Suprapubic skin (tissue), 4 donors: ENCODE results near the gene GLOD4. TPM values are rescaled to one million over a fixed set of nuclear protein-coding genes. Genes with fewer than 3 reads are reported as not detected.
"Not testable (repeated sequence)": the region's sequence is repeated elsewhere in the genome, so short reads cannot be mapped to it uniquely, and the experiment has no call there.

Experiments
- DNase-seq, 2 donors: peaks; one replicate each; pipeline ENCODE4 v3.0.0-alpha.2; 2019; ENCODE audit warnings: low spot score in 2 of 2
- H3K27ac ChIP-seq: fragments of 200-600 bp; sonication (generic); one replicate; pipeline ENCODE4 v1.5.1; 2019
- H3K27me3 ChIP-seq: fragments of 200-600 bp; sonication (generic); one replicate; pipeline ENCODE4 v1.5.1; 2019
- H3K36me3 ChIP-seq: fragments of 200-600 bp; sonication (generic); one replicate; pipeline ENCODE4 v1.5.1; 2019
- H3K4me1 ChIP-seq: fragments of 200-600 bp; sonication (generic); one replicate; pipeline ENCODE4 v1.5.1; 2019
- H3K4me3 ChIP-seq: fragments of 200-600 bp; sonication (generic); one replicate; pipeline ENCODE4 v1.5.1; 2019; ENCODE audit warnings: mild to moderate bottlenecking
- H3K9me3 ChIP-seq: fragments of 200-600 bp; sonication (generic); one replicate; pipeline ENCODE4 v1.5.1; 2019
- CTCF ChIP-seq, 2 donors: fragments of 200-600 bp in 1 of 2; fragments of 450-650 bp in 1 of 2; sonication (generic) in 1 of 2; IDR thresholded peaks; one replicate each; pipeline ENCODE4 v1.5.1; 2016 to 2019; ENCODE audit warnings: antibody characterized with exemption in 2 of 2, mild to moderate bottlenecking in 1 of 2, moderate library complexity in 1 of 2
- EP300 ChIP-seq: sonication (generic); formaldehyde crosslinking; IDR thresholded peaks from one replicate; pipeline ENCODE4 v1.6.1; 2017; ENCODE audit warnings: antibody characterized with exemption
- POLR2A ChIP-seq, 2 donors: fragments of 450-650 bp; IDR thresholded peaks; one replicate each; pipeline ENCODE4 v1.6.1; 2017; ENCODE audit warnings: antibody characterized with exemption in 2 of 2, mild to moderate bottlenecking in 2 of 2, moderate library complexity in 2 of 2
- POLR2AphosphoS5 ChIP-seq, 3 donors: sonication (generic); formaldehyde crosslinking; IDR thresholded peaks; one replicate each; pipeline ENCODE4 v1.6.1; 2017; ENCODE audit warnings: antibody characterized with exemption in 3 of 3
- WGBS: methylation state at CpG from one replicate; pipeline ENCODE4 v1.1.5; 2018; 5-methylcytosine and 5-hydroxymethylcytosine counted together
- total RNA-seq, 4 donors: library from RNA; depleted of rRNA; stranded (reverse); fragments of >200 nt; gene quantifications; one replicate each; pipeline ENCODE4 v1.1.0, GENCODE V29; 2016

The GLOD4 gene
- total RNA-seq, 4 donors from 2014 or later: 58.9 to 102 (median 72.1) TPM

GRCh38 chr17:773467-774312 lies 8.4 kb downstream of the GLOD4 start:
- WGBS: 76% methylated on average over 14 of the region's 14 CpGs
- no peak for TF ChIP-seq CTCF (IDR thresholded peaks at IDR 0.05)
- no peak for TF ChIP-seq POLR2A (IDR thresholded peaks at IDR 0.05)
- no peak for TF ChIP-seq EP300
- no peak for TF ChIP-seq POLR2AphosphoS5 (IDR thresholded peaks at IDR 0.05)
- H3K4me3 ChIP-seq: no peak overlapping the region
- no peak overlapping the region for H3K27ac ChIP-seq
- DNase-seq: no peak
- H3K9me3 ChIP-seq: no peaks in the 10 kb centered on the region
- peaks cover 96% of the 10 kb centered on the region for H3K36me3 ChIP-seq
- no peaks in the 10 kb centered on the region for H3K27me3 ChIP-seq
- no peaks in the 10 kb centered on the region for H3K4me1 ChIP-seq

GRCh38 chr17:773016-773415 lies 9.1 kb downstream of the GLOD4 start:
- WGBS: 80% methylated on average over 5 of the region's 5 CpGs
- DNase-seq: no peak
- H3K4me1 ChIP-seq: no peaks in the 10 kb centered on the region
- no peaks in the 10 kb centered on the region for H3K27me3 ChIP-seq
- no peak overlapping the region for H3K27ac ChIP-seq
- H3K36me3 ChIP-seq: peaks cover 95% of the 10 kb centered on the region
- no peak overlapping the region for H3K4me3 ChIP-seq
- no peaks in the 10 kb centered on the region for H3K9me3 ChIP-seq
- TF ChIP-seq POLR2AphosphoS5 (IDR thresholded peaks at IDR 0.05) (no peak), POLR2A (IDR thresholded peaks at IDR 0.05) (no peak), EP300 (no peak), CTCF (IDR thresholded peaks at IDR 0.05) (no peak)

- WGBS: 74% methylated on average over 3 of the region's 3 CpGs
- no peak for TF ChIP-seq POLR2AphosphoS5 (IDR thresholded peaks at IDR 0.05)
- no peak for TF ChIP-seq EP300
- no peak for TF ChIP-seq CTCF (IDR thresholded peaks at IDR 0.05)
- no peak for TF ChIP-seq POLR2A (IDR thresholded peaks at IDR 0.05)
- Histone ChIP-seq H3K27ac (no peak overlapping the region), H3K9me3 (no peaks in the 10 kb centered on the region), H3K27me3 (no peaks in the 10 kb centered on the region), H3K4me3 (no peak overlapping the region), H3K36me3 (peaks cover 90% of the 10 kb centered on the region), H3K4me1 (no peaks in the 10 kb centered on the region)
- DNase-seq: no peak
These were observed 15.0 kb downstream of the GLOD4 start for GRCh38 chr17:767076-767475.

- 87% methylated on average over 9 of the region's 9 CpGs for WGBS
- Histone ChIP-seq H3K27ac (no peak overlapping the region), H3K36me3 (peaks cover 73% of the 10 kb centered on the region), H3K9me3 (no peaks in the 10 kb centered on the region), H3K27me3 (no peaks in the 10 kb centered on the region), H3K4me3 (no peak overlapping the region), H3K4me1 (no peaks in the 10 kb centered on the region)
- DNase-seq: no peak
- no peak for TF ChIP-seq CTCF (IDR thresholded peaks at IDR 0.05)
- no peak for TF ChIP-seq EP300
- no peak for TF ChIP-seq POLR2A (IDR thresholded peaks at IDR 0.05)
- no peak for TF ChIP-seq POLR2AphosphoS5 (IDR thresholded peaks at IDR 0.05)
These were observed 21.7 kb downstream of the GLOD4 start for GRCh38 chr17:760371-760770.

- Histone ChIP-seq H3K4me1 (no peaks in the 10 kb centered on the region), H3K4me3 (no peak overlapping the region), H3K36me3 (peaks cover 69% of the 10 kb centered on the region), H3K9me3 (no peaks in the 10 kb centered on the region), H3K27ac (no peak overlapping the region), H3K27me3 (no peaks in the 10 kb centered on the region)
- WGBS: 87% methylated on average over 5 of the region's 5 CpGs
- TF ChIP-seq POLR2A (IDR thresholded peaks at IDR 0.05): no peak
- TF ChIP-seq EP300: no peak
- no peak for TF ChIP-seq POLR2AphosphoS5 (IDR thresholded peaks at IDR 0.05)
- no peak for TF ChIP-seq CTCF (IDR thresholded peaks at IDR 0.05)
- no peak for DNase-seq
These were observed 22.1 kb downstream of the GLOD4 start for GRCh38 chr17:759964-760363.

- 51% methylated on average over 15 of the region's 15 CpGs for WGBS
- not testable (repeated sequence) for H3K27me3 ChIP-seq, DNase-seq, H3K27ac ChIP-seq, H3K9me3 ChIP-seq, H3K4me3 ChIP-seq
- H3K4me1 ChIP-seq: peaks cover 15% of the 10 kb centered on the region
- H3K36me3 ChIP-seq: peaks cover 38% of the 10 kb centered on the region
These were observed 26.0 kb downstream of the GLOD4 start for GRCh38 chr17:756010-756567.

GRCh38 chr17:755319-755961 lies 26.6 kb downstream of the GLOD4 start:
- WGBS: 89% methylated on average over 9 of the region's 9 CpGs
- not testable (repeated sequence) for H3K9me3 ChIP-seq, H3K27me3 ChIP-seq, H3K4me3 ChIP-seq, H3K27ac ChIP-seq, DNase-seq
- Histone ChIP-seq H3K4me1 (peaks cover 21% of the 10 kb centered on the region), H3K36me3 (peaks cover 31% of the 10 kb centered on the region)
